ENCODE measurements around the gene LAMA2.

The LAMA2 gene

GRCh38 chr6:129478379-129478778 lies 595.4 kb downstream of the LAMA2 start:
- CTCF ChIA-PET, result no interaction called here
- DNase-seq (ENCODE audit: extremely low spot score), result no peak
- TF ChIP-seq LEF1 (IDR thresholded peaks at IDR 0.05; ENCODE audit: borderline replicate concordance) (no peak), ARNT (IDR thresholded peaks at IDR 0.05) (no peak), SUZ12 (IDR thresholded peaks at IDR 0.05) (no peak), FOXM1 (IDR thresholded peaks at IDR 0.05; ENCODE audit: borderline replicate concordance) (no peak), CTBP1 (IDR thresholded peaks at IDR 0.05; ENCODE audit: borderline replicate concordance) (no peak), ZNF384 (IDR thresholded peaks at IDR 0.05) (no peak), FOXK2 (IDR thresholded peaks at IDR 0.05) (no peak), NFRKB (IDR thresholded peaks at IDR 0.05) (no peak), PKNOX1 (IDR thresholded peaks at IDR 0.05) (no peak), TARDBP (IDR thresholded peaks at IDR 0.05) (no peak), SP1 (IDR thresholded peaks at IDR 0.05) (no peak), HDGF (IDR thresholded peaks at IDR 0.05; ENCODE audit: borderline replicate concordance) (no peak), ELF4 (IDR thresholded peaks at IDR 0.05) (no peak), L3MBTL2 (conservative IDR thresholded peaks at IDR 0.05) (no peak), FOXA1 (IDR thresholded peaks at IDR 0.05) (no peak), BHLHE40 (IDR thresholded peaks at IDR 0.05; ENCODE audit: borderline replicate concordance) (no peak)
- POLR2A ChIA-PET, result no interaction called here

GRCh38 chr6:129481706-129482105 lies 598.8 kb downstream of the LAMA2 start:
- ChIA-PET POLR2A (no interaction called here), CTCF (no interaction called here)

GRCh38 chr6:129485746-129486145 lies 602.8 kb downstream of the LAMA2 start:
- ChIA-PET CTCF (interaction anchor here (0.6 kb wide), 1 partner anchor 16 kb away, joined by 4 read pairs; no protein-coding TSS in a partner anchor), POLR2A (no interaction called here)
- no peak for TF ChIP-seq CTBP1 (IDR thresholded peaks at IDR 0.05; ENCODE audit: borderline replicate concordance)
- TF ChIP-seq ZNF384 (IDR thresholded peaks at IDR 0.05), result no peak
- TF ChIP-seq TARDBP (IDR thresholded peaks at IDR 0.05), result no peak
- TF ChIP-seq HDGF (IDR thresholded peaks at IDR 0.05; ENCODE audit: borderline replicate concordance), result no peak
- no peak for TF ChIP-seq LEF1 (IDR thresholded peaks at IDR 0.05; ENCODE audit: borderline replicate concordance)
- DNase-seq (ENCODE audit: extremely low spot score), result no peak

More at GRCh38 chr6:129481706-129482105, 598.8 kb downstream of the LAMA2 start:
- TF ChIP-seq ZNF384 (IDR thresholded peaks at IDR 0.05), result no peak
- no peak for TF ChIP-seq ARNT (IDR thresholded peaks at IDR 0.05)
- no peak for TF ChIP-seq PKNOX1 (IDR thresholded peaks at IDR 0.05)
- no peak for TF ChIP-seq LEF1 (IDR thresholded peaks at IDR 0.05; ENCODE audit: borderline replicate concordance)
- TF ChIP-seq FOXK2 (IDR thresholded peaks at IDR 0.05), result no peak
- no peak for TF ChIP-seq HDGF (IDR thresholded peaks at IDR 0.05; ENCODE audit: borderline replicate concordance)
- TF ChIP-seq ELF4 (IDR thresholded peaks at IDR 0.05), result no peak
- TF ChIP-seq CTBP1 (IDR thresholded peaks at IDR 0.05; ENCODE audit: borderline replicate concordance), result no peak
- no peak for TF ChIP-seq TARDBP (IDR thresholded peaks at IDR 0.05)
- TF ChIP-seq SP1 (IDR thresholded peaks at IDR 0.05), result no peak
- no peak for TF ChIP-seq NFRKB (IDR thresholded peaks at IDR 0.05)
- TF ChIP-seq FOXA1 (IDR thresholded peaks at IDR 0.05), result no peak
- TF ChIP-seq FOXM1 (IDR thresholded peaks at IDR 0.05; ENCODE audit: borderline replicate concordance), result no peak
- no peak for TF ChIP-seq L3MBTL2 (conservative IDR thresholded peaks at IDR 0.05)
- no peak for TF ChIP-seq BHLHE40 (IDR thresholded peaks at IDR 0.05; ENCODE audit: borderline replicate concordance)
- no peak for TF ChIP-seq SUZ12 (IDR thresholded peaks at IDR 0.05)
- no peak for DNase-seq (ENCODE audit: extremely low spot score)

GRCh38 chr6:129486327-129486726 lies 603.4 kb downstream of the LAMA2 start:
- CTCF ChIA-PET, result interaction anchor here (0.9 to 1.4 kb wide), 2 partner anchors 15 to 116 kb away, joined by 3 to 4 read pairs; no protein-coding TSS in a partner anchor
- POLR2A ChIA-PET, result no interaction called here
- no peak for TF ChIP-seq LEF1 (IDR thresholded peaks at IDR 0.05; ENCODE audit: borderline replicate concordance)
- TF ChIP-seq ARNT (IDR thresholded peaks at IDR 0.05), result no peak
- TF ChIP-seq L3MBTL2 (conservative IDR thresholded peaks at IDR 0.05), result no peak
- no peak for TF ChIP-seq NFRKB (IDR thresholded peaks at IDR 0.05)
- TF ChIP-seq CTBP1 (IDR thresholded peaks at IDR 0.05; ENCODE audit: borderline replicate concordance), result no peak
- TF ChIP-seq FOXM1 (IDR thresholded peaks at IDR 0.05; ENCODE audit: borderline replicate concordance), result no peak
- TF ChIP-seq FOXA1 (IDR thresholded peaks at IDR 0.05), result no peak
- no peak for TF ChIP-seq SP1 (IDR thresholded peaks at IDR 0.05)
- no peak for TF ChIP-seq ZNF384 (IDR thresholded peaks at IDR 0.05)
- no peak for TF ChIP-seq SUZ12 (IDR thresholded peaks at IDR 0.05)
- TF ChIP-seq TARDBP (IDR thresholded peaks at IDR 0.05), result no peak
- no peak for TF ChIP-seq PKNOX1 (IDR thresholded peaks at IDR 0.05)
- no peak for TF ChIP-seq FOXK2 (IDR thresholded peaks at IDR 0.05)
- TF ChIP-seq BHLHE40 (IDR thresholded peaks at IDR 0.05; ENCODE audit: borderline replicate concordance), result no peak
- TF ChIP-seq ELF4 (IDR thresholded peaks at IDR 0.05), result no peak
- no peak for TF ChIP-seq HDGF (IDR thresholded peaks at IDR 0.05; ENCODE audit: borderline replicate concordance)
- DNase-seq (ENCODE audit: extremely low spot score), result no peak

GRCh38 chr6:129488313-129488712 lies 605.4 kb downstream of the LAMA2 start:
- TF ChIP-seq SUZ12 (IDR thresholded peaks at IDR 0.05), result no peak
- TF ChIP-seq ELF4 (IDR thresholded peaks at IDR 0.05), result no peak
- no peak for TF ChIP-seq CTBP1 (IDR thresholded peaks at IDR 0.05; ENCODE audit: borderline replicate concordance)
- POLR2A ChIA-PET, result no interaction called here
- CTCF ChIA-PET, result no interaction called here
- no peak for DNase-seq (ENCODE audit: extremely low spot score)

GRCh38 chr6:129489215-129489765 lies 606.4 kb downstream of the LAMA2 start:
- CTCF ChIA-PET, result interaction anchor here (0.8 kb wide), 1 partner anchor 116 kb away, joined by 3 read pairs; no protein-coding TSS in a partner anchor
- TF ChIP-seq SP1 (IDR thresholded peaks at IDR 0.05) (no peak), FOXM1 (IDR thresholded peaks at IDR 0.05; ENCODE audit: borderline replicate concordance) (no peak), ZNF384 (IDR thresholded peaks at IDR 0.05) (no peak), LEF1 (IDR thresholded peaks at IDR 0.05; ENCODE audit: borderline replicate concordance) (no peak), PKNOX1 (IDR thresholded peaks at IDR 0.05) (no peak), TARDBP (IDR thresholded peaks at IDR 0.05) (no peak), ELF4 (IDR thresholded peaks at IDR 0.05) (no peak)
- POLR2A ChIA-PET, result no interaction called here
- no peak for DNase-seq (ENCODE audit: extremely low spot score)
